T-cell (primary cell): ENCODE measurements around the gene PGM2L1. TPM values are rescaled to one million over a fixed set of nuclear protein-coding genes. Genes with fewer than 3 reads are reported as not detected.
"Not testable (repeated sequence)": the region's sequence is repeated elsewhere in the genome, so short reads cannot be mapped to it uniquely, and the experiment has no call there.

Experiments
- ATAC-seq, 4 experiments: fragments of 200-7000 bp in 3 of 4; fragments of 150-1000 bp in 1 of 4; cut with Tn5 transposase; replicated peaks in 1 of 4; 1 replicate in 3 of 4; 2 replicates in 1 of 4; pipeline ENCODE4 v1.10.0; 2021; ENCODE audit warnings: moderate library complexity in 3 of 4, mild to moderate bottlenecking in 2 of 4, moderate number of reproducible peaks in 1 of 4
- CTCF ChIA-PET, 2 donors: fragments of 300-600 bp; sonication (Branson Sonifier 250); formaldehyde crosslinking; loops; one replicate each; lab custom pipeline; 2022; ENCODE audit warnings: antibody characterized with exemption in 2 of 2; lab: Charles Lee
- POLR2A ChIA-PET, 2 donors: fragments of 300-600 bp; sonication (Branson Sonifier 250); formaldehyde crosslinking; loops; one replicate each; lab custom pipeline; 2022; ENCODE audit warnings: antibody characterized with exemption in 2 of 2; lab: Charles Lee
- DNase-seq, 35 experiments: peaks; one replicate each; pipeline versions ENCODE4 v3.0.0 to v3.0.0-alpha.2; 2013 to 2023
- H3K27ac ChIP-seq: one replicate; pipeline ENCODE4 v1.5.1; 2013; ENCODE audit warnings: low read length
- H3K27me3 ChIP-seq, 2 experiments: replicated peaks in 1 of 2; 1 replicate in 1 of 2; 2 replicates in 1 of 2; pipeline versions ENCODE4 v1.6.1 to v1.7.0; 2013; ENCODE audit warnings: low read length in 1 of 2, mixed read lengths in 1 of 2; ENCODE audit not compliant: control insufficient read depth in 2 of 2, insufficient read depth in 2 of 2; ENCODE audit errors: extremely low read depth in 1 of 2
- H3K36me3 ChIP-seq, 2 donors: 1 replicate in 1 of 2; 2 replicates in 1 of 2; pipeline versions ENCODE4 v1.6.1 to v1.7.0; 2013; ENCODE audit warnings: low read length in 1 of 2; ENCODE audit not compliant: control insufficient read depth in 2 of 2, insufficient read depth in 1 of 2; ENCODE audit errors: extremely low read depth in 1 of 2
- H3K4me1 ChIP-seq, 2 experiments: 1 replicate in 1 of 2; 2 replicates in 1 of 2; pipeline versions ENCODE4 v1.6.1 to v1.7.0; 2013; ENCODE audit warnings: low read length in 2 of 2, mixed read lengths in 1 of 2; ENCODE audit not compliant: insufficient read depth in 2 of 2, control insufficient read depth in 1 of 2; ENCODE audit errors: extremely low read depth in 1 of 2
- H3K4me3 ChIP-seq, 2 donors: 1 replicate in 1 of 2; 2 replicates in 1 of 2; pipeline versions ENCODE4 v1.5.1 to v1.7.0; 2013; ENCODE audit warnings: mild to moderate bottlenecking in 2 of 2, low read length in 1 of 2, moderate library complexity in 1 of 2; ENCODE audit not compliant: control insufficient read depth in 1 of 2; ENCODE audit errors: extremely low read depth in 1 of 2
- H3K9me3 ChIP-seq: 2 replicates; pipeline ENCODE4 v1.7.0; 2013
- H3K27ac Mint-ChIP-seq, 2 donors: one replicate each; pipeline ENCODE4 v1.8.0; 2020 to 2021; ENCODE audit warnings: mild to moderate bottlenecking in 2 of 2, mixed read lengths in 2 of 2
- H3K27me3 Mint-ChIP-seq, 2 donors: one replicate each; pipeline ENCODE4 v1.8.0; 2021 to 2022; ENCODE audit warnings: mixed read lengths in 2 of 2
- H3K36me3 Mint-ChIP-seq: one replicate; pipeline ENCODE4 v1.8.0; 2021; ENCODE audit warnings: mixed read lengths
- H3K4me1 Mint-ChIP-seq, 3 donors: one replicate each; pipeline ENCODE4 v1.8.0; 2020 to 2022; ENCODE audit warnings: mixed read lengths in 3 of 3, mild to moderate bottlenecking in 1 of 3
- H3K4me3 Mint-ChIP-seq, 3 donors: one replicate each; pipeline ENCODE4 v1.8.0; 2020 to 2022; ENCODE audit warnings: mild to moderate bottlenecking in 3 of 3, mixed read lengths in 3 of 3, moderate library complexity in 3 of 3
- H3K9me3 Mint-ChIP-seq, 3 donors: one replicate each; pipeline ENCODE4 v1.8.0; 2020 to 2022; ENCODE audit warnings: mixed read lengths in 3 of 3
- WGBS: methylation state at CpG from one replicate; pipeline ENCODE4 v1.1.5; 2013; ENCODE audit warnings: missing lambda C conversion rate; ENCODE audit not compliant: insufficient coverage; 5-methylcytosine and 5-hydroxymethylcytosine counted together
- total RNA-seq, 35 experiments: library from RNA in 6 of 35; stranded (reverse) in 6 of 35; fragments of 120-200 nt in 1 of 35; gene quantifications; one replicate each; pipeline versions ENCODE4 v1.2.1 to v1.2.4 and lab custom pipeline; 2013 to 2026

PGM2L1 gene
- total RNA-seq, 5 donors from 2014 or later (not counting 1 experiment from before 2014, with no cell fraction given) = 8.6 to 17.0 (median 15.0) TPM

DNA sequence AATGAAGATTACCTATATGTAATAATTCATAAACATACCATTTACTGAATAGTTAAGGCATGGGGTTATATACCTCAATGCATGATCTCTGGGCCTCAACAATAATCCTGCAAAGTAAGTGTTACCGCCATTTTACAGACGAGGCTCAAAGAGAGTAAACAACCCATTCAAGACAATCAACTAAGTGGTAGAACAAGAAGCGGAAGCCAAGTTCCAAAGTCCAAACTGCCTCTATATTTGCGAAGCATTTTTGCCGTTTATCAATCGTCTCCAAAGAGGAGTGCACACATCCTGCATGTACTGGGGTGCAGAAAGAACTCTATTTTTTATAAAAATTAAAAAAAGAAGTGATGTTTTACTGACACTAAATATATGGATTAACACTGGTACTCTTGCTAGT is 59.3 kb downstream of the PGM2L1 start:
- Histone ChIP-seq H3K27me3 (no peaks in the 10 kb centered on the region), H3K36me3 (peaks cover 0 to 35% of the 10 kb centered on the region in 2 donors), H3K9me3 (no peaks in the 10 kb centered on the region), H3K4me3 (no peak overlapping the region), H3K4me1 (no peaks in the 10 kb centered on the region), H3K27ac (no peak overlapping the region)
- Mint-ChIP-seq H3K36me3 (peaks cover 56% of the 10 kb centered on the region), H3K4me1 (no peaks in the 10 kb centered on the region), H3K4me3 (no peak overlapping the region), H3K27ac (no peak overlapping the region), H3K9me3 (no peaks in the 10 kb centered on the region), H3K27me3 (no peaks in the 10 kb centered on the region)
- DNase-seq (no peak), ATAC-seq (no peak)
- 100% methylated on average over 1 of the region's 6 CpGs for WGBS
- POLR2A ChIA-PET = no interaction called here
- CTCF ChIA-PET = no interaction called here

DNA sequence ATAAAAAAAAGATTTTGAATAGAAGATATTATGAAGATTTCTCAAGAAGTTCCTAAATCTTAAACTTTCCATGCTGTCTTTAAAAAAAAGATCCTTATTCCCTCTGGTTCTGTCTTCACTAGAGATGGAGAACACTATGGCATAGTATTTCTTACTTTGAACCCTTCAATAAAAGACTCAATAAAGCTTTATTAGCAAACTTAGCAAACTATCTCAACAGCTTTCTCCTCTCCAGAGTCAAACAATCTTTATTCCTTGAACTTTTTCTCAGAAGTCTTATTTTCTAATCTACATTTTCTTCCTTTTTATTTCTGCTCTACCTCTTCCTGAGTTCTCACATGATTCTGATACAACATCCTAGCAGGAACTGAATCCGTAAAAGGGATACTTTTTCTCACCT is 65.0 kb downstream of the PGM2L1 start:
- Histone ChIP-seq H3K9me3 (no peaks in the 10 kb centered on the region), H3K4me3 (no peak overlapping the region), H3K4me1 (no peaks in the 10 kb centered on the region), H3K27me3 (no peaks in the 10 kb centered on the region), H3K27ac (no peak overlapping the region), H3K36me3 (peaks cover 0 to 16% of the 10 kb centered on the region in 2 donors)
- POLR2A ChIA-PET = interaction anchor here in 1 of 2 donors (0.5 kb wide), 1 partner anchor 13 kb away, joined by 3 read pairs; no protein-coding TSS in a partner anchor
- Mint-ChIP-seq H3K36me3 (peaks cover 25% of the 10 kb centered on the region), H3K4me3 (no peak overlapping the region), H3K27me3 (no peaks in the 10 kb centered on the region), H3K4me1 (no peaks in the 10 kb centered on the region), H3K9me3 (no peaks in the 10 kb centered on the region), H3K27ac (no peak overlapping the region)
- DNase-seq (no peak), ATAC-seq (no peak)
- CTCF ChIA-PET = interaction anchor here in 1 of 2 donors (0.7 kb wide), 1 partner anchor 17 kb away, joined by 3 read pairs; no protein-coding TSS in a partner anchor
- no CpG with 5 or more reads among the region's 1 CpG for WGBS

DNA sequence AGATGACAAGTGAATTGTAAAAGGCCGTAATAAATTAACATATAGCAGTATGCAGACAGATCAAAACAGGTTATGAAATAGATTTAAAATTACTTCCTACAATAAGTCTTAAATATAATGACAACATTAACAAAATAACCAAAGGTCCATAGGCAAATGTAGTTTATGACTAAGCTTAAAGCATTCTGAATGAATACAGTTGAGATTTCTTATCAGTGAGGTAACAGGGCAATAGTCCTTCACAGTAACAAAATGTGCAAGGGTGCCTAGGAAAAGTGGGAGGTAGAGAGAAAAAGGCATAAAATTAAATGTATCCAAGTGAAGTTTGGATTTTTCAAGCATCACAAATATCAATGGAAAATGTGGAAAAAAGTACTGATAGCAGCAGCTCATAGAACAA is 65.9 kb downstream of the PGM2L1 start:
- POLR2A ChIA-PET = interaction anchor here in 1 of 2 donors (0.6 kb wide), 1 partner anchor 1430 kb away, joined by 9 read pairs; no protein-coding TSS in a partner anchor
- Histone ChIP-seq H3K27me3 (no peaks in the 10 kb centered on the region), H3K36me3 (peaks cover 0 to 12% of the 10 kb centered on the region in 2 donors), H3K4me1 (no peaks in the 10 kb centered on the region), H3K9me3 (no peaks in the 10 kb centered on the region), H3K4me3 (no peak overlapping the region), H3K27ac (no peak overlapping the region)
- CTCF ChIA-PET = no interaction called here
- H3K27ac Mint-ChIP-seq = no peak overlapping the region
- DNase-seq = no peak
- no peaks in the 10 kb centered on the region for H3K27me3 Mint-ChIP-seq
- no peak for ATAC-seq
- no peaks in the 10 kb centered on the region for H3K4me1 Mint-ChIP-seq
- no CpG with 5 or more reads among the region's 1 CpG for WGBS
- H3K9me3 Mint-ChIP-seq = no peaks in the 10 kb centered on the region
- no peak overlapping the region for H3K4me3 Mint-ChIP-seq
- H3K36me3 Mint-ChIP-seq = peaks cover 23% of the 10 kb centered on the region

DNA sequence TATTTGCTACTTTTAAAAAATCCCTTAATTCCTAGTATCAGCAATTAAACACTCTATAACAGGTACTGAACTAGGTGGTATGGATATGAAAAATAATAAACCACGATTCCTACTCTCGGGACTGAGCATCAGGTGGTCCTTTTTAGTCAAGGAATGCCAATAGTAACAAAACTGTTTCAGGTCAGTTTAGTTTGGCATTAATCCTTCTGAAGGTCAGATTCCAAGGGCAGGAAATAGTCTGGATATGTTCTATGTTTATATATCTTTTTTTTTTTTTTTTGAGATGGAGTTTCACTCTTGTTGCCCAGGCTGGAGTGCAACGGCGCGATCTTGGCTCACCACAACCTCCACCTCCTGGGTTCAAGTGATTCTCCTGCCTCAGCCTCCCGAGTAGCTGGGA is 67.2 kb downstream of the PGM2L1 start:
- POLR2A ChIA-PET, H3K27me3 Mint-ChIP-seq, H3K9me3 ChIP-seq, H3K27ac ChIP-seq, H3K4me3 ChIP-seq, H3K27ac Mint-ChIP-seq, H3K4me1 ChIP-seq, H3K4me3 Mint-ChIP-seq, ATAC-seq, H3K27me3 ChIP-seq, H3K9me3 Mint-ChIP-seq, CTCF ChIA-PET, H3K36me3 ChIP-seq, H3K4me1 Mint-ChIP-seq, DNase-seq: not testable (repeated sequence)
- H3K36me3 Mint-ChIP-seq = peaks cover 16% of the 10 kb centered on the region
- 100% methylated on average over 2 of the region's 6 CpGs for WGBS

DNA sequence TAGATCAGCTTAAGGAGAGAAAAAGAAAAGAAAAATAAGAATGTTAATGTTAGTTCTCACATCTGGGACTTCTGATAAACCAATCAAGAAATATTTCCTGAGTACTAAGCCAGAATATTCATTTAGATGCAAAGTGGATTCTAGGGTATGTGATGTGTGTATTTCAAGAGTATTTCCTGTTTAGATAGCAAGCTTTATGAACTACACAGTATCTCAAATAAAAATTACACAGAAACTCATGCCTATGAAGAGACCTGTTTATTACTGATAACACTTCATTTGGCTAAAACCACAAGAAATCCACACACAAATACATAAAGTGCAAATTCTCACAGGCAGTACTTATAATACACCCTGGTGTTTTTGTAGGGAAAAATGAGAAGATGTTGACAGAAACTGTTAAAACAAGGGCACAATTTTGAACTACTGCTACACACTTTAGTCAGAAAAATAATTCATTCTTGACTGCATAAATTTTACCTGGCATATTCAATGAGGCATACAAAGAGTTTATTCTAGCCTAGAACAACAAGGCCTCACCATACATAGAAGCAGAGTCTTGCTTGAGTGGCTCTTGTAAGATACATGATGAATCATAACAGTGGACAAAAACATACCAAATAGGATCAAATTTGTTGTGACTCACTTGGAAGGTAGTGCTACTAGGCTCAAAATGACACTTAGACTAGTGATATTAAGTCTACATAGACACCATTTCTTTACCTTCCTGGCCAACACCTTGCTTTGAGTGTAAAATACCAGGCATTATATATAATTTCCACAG is 68.0 kb downstream of the PGM2L1 start:
- no peak overlapping the region for H3K27ac Mint-ChIP-seq
- no peaks in the 10 kb centered on the region for H3K4me1 ChIP-seq
- no peak overlapping the region for H3K4me3 Mint-ChIP-seq
- no peaks in the 10 kb centered on the region for H3K9me3 Mint-ChIP-seq
- ATAC-seq (no peak), DNase-seq (no peak)
- no peaks in the 10 kb centered on the region for H3K4me1 Mint-ChIP-seq
- no peak overlapping the region for H3K27ac ChIP-seq
- H3K4me3 ChIP-seq = no peak overlapping the region
- H3K9me3 ChIP-seq = no peaks in the 10 kb centered on the region
- H3K36me3 Mint-ChIP-seq = peaks cover 16% of the 10 kb centered on the region
- POLR2A ChIA-PET = no interaction called here
- H3K27me3 Mint-ChIP-seq = peaks cover 0 to 1% of the 10 kb centered on the region in 2 donors
- H3K36me3 ChIP-seq = peaks cover 0 to 3% of the 10 kb centered on the region in 2 donors
- CTCF ChIA-PET = no interaction called here
- H3K27me3 ChIP-seq = peaks cover 0 to 5% of the 10 kb centered on the region in 2 experiments

DNA sequence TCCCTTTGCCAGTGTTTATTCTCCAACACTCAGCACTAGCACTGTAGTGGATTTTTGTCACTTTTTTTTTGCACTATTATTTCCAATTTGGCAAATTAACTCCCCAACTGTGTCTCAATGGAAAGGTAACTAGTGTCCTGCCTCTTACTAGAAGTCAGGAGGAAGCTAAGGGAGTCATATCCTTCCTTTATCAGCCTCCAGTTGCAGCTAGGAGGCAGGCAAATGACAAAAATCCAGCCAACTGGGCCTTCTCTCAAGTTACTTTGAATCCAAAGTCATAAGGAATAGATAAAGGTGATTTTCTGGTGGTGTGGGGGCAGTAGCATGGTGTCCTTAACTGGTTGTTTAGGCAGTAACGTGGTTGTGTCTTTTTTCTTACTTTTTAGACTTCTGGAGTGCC is 71.2 kb downstream of the PGM2L1 start:
- Histone ChIP-seq H3K9me3 (no peaks in the 10 kb centered on the region), H3K36me3 (peaks cover 0 to 3% of the 10 kb centered on the region in 2 donors), H3K4me3 (no peak overlapping the region), H3K27ac (no peak overlapping the region), H3K27me3 (peaks cover 0 to 5% of the 10 kb centered on the region in 2 experiments), H3K4me1 (no peaks in the 10 kb centered on the region)
- H3K27me3 Mint-ChIP-seq = peaks cover 0 to 3% of the 10 kb centered on the region in 2 donors
- ATAC-seq = no peak
- H3K4me1 Mint-ChIP-seq = no peaks in the 10 kb centered on the region
- no peak overlapping the region for H3K27ac Mint-ChIP-seq
- H3K4me3 Mint-ChIP-seq = no peak overlapping the region
- no peaks in the 10 kb centered on the region for H3K9me3 Mint-ChIP-seq
- POLR2A ChIA-PET = no interaction called here
- DNase-seq = no peak
- WGBS = no CpG with 5 or more reads among the region's 1 CpG
- CTCF ChIA-PET = no interaction called here
- peaks cover 8% of the 10 kb centered on the region for H3K36me3 Mint-ChIP-seq
